Esophagus squamous epithelium (tissue), 4 donors: ENCODE data around the gene THAP5.

ENCODE experiments used
- CTCF ChIP-seq, 6 experiments: fragments of 450-650 bp in 4 of 6; fragments of 200-600 bp in 2 of 6; sonication (generic) in 2 of 6; IDR thresholded peaks; one replicate each; pipeline ENCODE4 v1.5.1; 2016 to 2019; ENCODE audit warnings: antibody characterized with exemption in 6 of 6, mild to moderate bottlenecking in 4 of 6, moderate library complexity in 4 of 6
- POLR2A ChIP-seq, 4 donors: fragments of 450-650 bp; IDR thresholded peaks; one replicate each; pipeline ENCODE4 v1.6.1; 2017; ENCODE audit warnings: antibody characterized with exemption in 4 of 4, mild to moderate bottlenecking in 4 of 4, moderate library complexity in 3 of 4

GRCh38 chr7:108570146-108570755, 745 bp upstream of the THAP5 start:
- TF ChIP-seq CTCF (IDR thresholded peaks at IDR 0.05) = no peak
- peak in 1 of 4 donors; percentile 51 for TF ChIP-seq POLR2A (IDR thresholded peaks at IDR 0.05)
